Posterior cingulate gyrus (tissue), 11 donors: Measurements from ENCODE around the gene SGSM1.

Source experiments
- DNase-seq, 10 donors: peaks; one replicate each; pipeline versions ENCODE4 v3.0.0 to v3.0.0-alpha.2; 2020 to 2021; ENCODE audit warnings: mixed read lengths in 3 of 10
- intact Hi-C: fragments of 100-400 bp; cut with DNase I; formaldehyde crosslinking; loops from one replicate; pipeline ENCODE4 v1.15.1; 2023

SGSM1 gene

DNA sequence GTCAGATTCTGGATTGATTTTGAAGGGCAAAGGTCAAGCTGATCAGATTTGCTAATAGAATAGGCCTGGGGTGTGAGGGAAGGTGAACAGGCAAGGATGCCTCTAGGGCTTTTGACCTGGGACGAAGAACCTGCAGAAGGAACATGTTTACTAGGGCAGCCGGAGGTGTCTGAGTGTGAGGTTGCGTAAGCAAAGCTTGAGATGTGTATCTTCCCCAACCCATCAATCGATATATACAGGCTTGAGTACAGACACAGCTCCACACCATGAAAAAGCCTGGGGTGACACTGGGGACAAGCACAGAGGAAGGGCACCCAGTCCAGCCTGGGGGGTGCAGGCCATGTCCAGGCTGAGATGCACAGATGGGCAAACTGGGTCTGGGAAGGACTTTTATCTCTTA, 139.4 kb downstream of the SGSM1 start:
- intact Hi-C loops: no loop called here

GRCh38 chr22:24947383-24947782, 141.4 kb downstream of the SGSM1 start:
- no peak for DNase-seq
- intact Hi-C loops: no loop called here

More for the DNA sequence above, 139.4 kb downstream of the SGSM1 start:
- DNase-seq: peak in 1 of 10 donors; percentile 40

GRCh38 chr22:24947881-24948280, 141.9 kb downstream of the SGSM1 start:
- intact Hi-C loops: no loop called here
- peak in 1 of 10 donors; percentile 21 for DNase-seq

DNA sequence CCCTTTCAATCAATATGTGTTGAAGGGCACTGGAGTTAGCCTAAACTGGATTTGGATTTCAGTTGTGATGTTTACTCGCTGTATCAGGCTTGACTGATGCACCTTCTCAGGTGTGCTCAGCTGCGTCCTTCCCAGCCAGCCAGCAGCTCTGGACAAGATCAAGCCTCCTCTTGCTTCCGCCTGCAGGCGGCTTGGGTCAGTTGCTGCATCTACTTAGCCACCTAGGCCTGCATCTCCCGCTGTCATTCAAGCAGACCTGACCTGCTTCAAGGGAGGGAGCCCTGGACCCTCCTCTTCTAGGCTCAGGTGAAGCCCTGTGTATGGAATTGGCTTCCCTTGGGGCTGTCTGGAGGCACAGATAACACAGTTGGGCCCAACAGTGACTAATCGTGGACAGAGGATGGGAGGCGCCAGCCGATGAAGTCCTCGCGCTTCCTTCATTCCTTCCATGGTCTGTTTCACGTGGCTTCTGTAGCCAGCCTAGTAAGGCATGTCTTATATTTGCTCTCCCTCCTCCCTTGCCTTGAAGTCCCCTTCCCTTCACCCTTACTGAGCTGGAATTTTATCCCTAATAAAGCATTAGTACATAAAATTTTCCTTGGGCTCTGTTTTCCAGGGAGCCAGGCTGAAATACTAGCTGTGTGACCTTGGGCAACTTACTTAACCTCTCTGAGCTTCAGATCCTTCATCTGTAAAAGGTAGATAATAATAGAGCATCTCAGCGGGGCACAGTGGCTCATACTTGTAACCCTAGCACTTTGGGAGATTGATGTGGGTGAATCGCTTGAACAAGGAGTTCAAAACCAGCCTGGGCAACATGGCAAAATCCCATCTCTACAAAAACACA, 142.6 kb downstream of the SGSM1 start:
- DNase-seq: peak in 1 of 10 donors; percentile 22
- intact Hi-C loops: no loop called here

- intact Hi-C loops: no loop called here
- DNase-seq: peak in 8 of 10 donors; percentile 23 to 91 (median 48)
Measured at GRCh38 chr22:24950272-24950902, 144.4 kb downstream of the SGSM1 start.

DNA sequence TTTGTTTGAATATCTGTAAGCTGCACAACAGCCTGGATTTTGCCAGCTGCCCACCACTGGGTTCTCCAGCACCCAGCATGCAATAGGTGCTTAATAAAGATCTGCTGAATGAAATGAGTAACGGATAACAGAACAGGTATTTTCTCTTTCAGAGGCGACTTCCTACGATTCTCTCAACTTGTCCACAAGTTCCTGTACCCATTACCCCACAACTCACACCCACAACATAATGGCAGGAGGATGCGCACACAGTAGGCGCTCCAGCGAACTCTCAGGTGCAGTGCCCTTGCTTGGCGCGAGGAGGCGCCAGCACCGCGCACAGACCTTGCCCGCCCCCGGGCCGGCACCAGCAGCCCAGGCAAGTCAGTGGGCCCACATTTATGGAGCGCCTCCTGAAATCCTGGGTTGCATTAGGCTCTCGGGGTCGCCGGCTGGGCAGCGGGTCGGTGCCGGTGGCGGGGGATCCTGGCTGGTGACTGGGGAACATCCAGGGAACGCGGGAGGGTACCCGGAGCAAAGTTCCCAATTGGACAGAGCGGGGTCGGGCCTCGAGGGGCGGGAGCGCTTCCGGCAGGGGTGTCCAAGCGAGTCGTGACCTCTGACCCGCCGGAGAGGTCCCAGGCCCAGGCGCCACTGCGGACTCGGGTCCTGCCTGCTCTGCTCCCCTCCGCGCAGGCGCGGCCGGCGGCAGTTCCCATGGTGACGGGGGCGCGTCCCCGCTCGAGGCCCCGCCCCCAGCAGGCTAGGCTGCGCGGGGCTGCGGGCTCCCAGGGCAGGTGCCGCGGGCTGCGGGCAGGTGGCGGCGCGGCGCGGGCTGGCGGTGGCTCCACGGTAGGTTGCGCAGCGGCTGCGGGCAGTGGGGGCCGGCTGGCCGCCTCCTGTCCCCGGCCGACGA, 146.2 kb downstream of the SGSM1 start, which contains the start of gene KIAA1671:
Gene KIAA1671, plus strand, starts transcription at position 775 of the 895 bp plus-strand sequence. CDS start 75,284 bp downstream, outside the sequence.
- peak; percentile 72 to 98 (median 85) for DNase-seq
- intact Hi-C loops: loop anchor here (1.0 kb wide), 1 partner anchor 96 kb away; no protein-coding TSS in a partner anchor

- DNase-seq: peak in 9 of 10 donors; percentile 16 to 93 (median 58)
- intact Hi-C loops: loop anchor here (1.0 kb wide), 1 partner anchor 95 kb away; no protein-coding TSS in a partner anchor
Measured at GRCh38 chr22:24952837-24953383, 146.9 kb downstream of the SGSM1 start.

DNA sequence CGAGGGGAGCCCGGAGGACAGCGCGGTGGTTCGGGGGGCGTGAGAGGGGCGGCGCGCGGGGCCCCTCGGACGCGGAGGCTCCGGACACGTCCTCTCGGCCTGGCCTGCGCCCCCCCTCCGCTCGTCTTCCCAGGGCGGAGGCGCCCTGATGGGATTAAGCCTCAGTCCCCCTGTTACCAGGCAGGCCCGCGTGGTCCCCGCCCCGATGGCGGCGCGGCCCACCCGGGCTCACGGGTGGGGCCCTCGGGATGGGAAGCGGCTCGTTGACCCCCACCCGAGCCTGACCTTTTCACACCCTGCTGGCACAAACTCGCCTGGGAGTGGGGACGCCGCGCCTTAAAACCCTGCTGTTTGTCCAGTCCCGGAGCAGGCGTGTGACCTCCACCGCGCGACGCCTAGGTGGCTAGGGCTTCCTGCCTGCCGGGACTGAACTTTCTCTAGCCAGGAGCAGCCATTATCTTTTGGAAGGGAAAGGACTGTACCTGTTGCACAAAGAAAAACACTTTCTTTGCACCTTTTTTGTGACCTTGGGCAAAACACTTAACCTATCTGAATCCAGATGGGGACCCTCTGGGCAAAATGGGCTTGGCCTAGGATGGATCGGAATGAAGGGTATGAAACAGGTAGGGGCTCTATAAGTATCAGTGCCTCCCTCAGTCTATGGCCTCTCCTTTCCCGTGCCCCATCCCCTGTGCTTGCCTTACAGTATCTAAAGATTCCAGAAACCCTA, 147.5 kb downstream of the SGSM1 start:
- peak in 2 of 10 donors; percentile 76 to 83 for DNase-seq
- intact Hi-C loops: no loop called here

- peak in 1 of 10 donors; percentile 62 for DNase-seq
- intact Hi-C loops: no loop called here
Measured at GRCh38 chr22:24954114-24954463, 148.1 kb downstream of the SGSM1 start.

- peak in 1 of 10 donors; percentile 56 for DNase-seq
- intact Hi-C loops: no loop called here
Measured at GRCh38 chr22:24954856-24955255, 148.8 kb downstream of the SGSM1 start.

DNA sequence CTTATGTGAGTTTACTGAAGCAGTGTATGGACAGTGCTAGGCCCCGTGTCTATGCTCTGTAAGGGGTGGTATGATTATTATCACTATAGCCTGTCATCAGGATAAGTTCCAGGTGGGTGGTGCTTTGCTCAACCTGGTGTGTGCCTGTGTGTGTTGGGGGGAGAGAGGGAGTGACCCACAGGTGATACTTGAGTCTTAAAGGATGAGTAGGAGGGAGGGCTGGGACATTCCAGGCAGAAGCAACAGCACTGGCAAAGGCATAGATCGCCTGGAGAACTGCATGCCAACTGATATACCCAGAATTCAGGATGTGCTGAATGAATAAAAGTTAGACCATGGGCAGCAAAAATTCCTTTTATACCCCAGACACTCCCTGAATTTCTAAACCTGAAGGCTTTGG, 151.0 kb downstream of the SGSM1 start:
- DNase-seq: peak in 1 of 10 donors; percentile 21
- intact Hi-C loops: no loop called here

- peak in 2 of 10 donors; percentile 5 to 71 for DNase-seq
Measured at GRCh38 chr22:24961217-24961844, 155.3 kb downstream of the SGSM1 start.

DNA sequence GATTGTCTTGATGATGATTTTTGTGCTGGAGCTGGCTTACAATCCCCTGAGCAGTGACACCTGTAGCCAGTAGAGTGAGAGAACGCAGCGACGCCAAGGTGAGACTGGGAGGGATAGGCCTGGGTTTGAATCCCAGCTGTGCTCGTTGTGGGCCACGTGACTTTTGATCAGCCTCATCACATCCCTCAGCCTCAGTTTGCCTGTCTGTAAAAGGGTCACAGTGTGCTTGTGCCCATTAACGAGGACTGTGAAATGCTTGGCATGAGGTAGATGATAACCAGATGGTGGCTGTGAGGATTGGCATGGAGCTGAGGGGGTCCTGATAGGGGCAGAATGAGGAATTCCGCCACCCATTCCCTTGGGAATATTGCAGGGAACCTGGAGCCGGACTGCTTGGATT, 156.1 kb downstream of the SGSM1 start:
- intact Hi-C loops: no loop called here
- peak in 2 of 10 donors; percentile 9 to 37 for DNase-seq

More at GRCh38 chr22:24961217-24961844, 155.3 kb downstream of the SGSM1 start:
- intact Hi-C loops: no loop called here

GRCh38 chr22:24962835-24963234, 156.8 kb downstream of the SGSM1 start:
- peak in 1 of 10 donors; percentile 41 for DNase-seq
- intact Hi-C loops: no loop called here

DNA sequence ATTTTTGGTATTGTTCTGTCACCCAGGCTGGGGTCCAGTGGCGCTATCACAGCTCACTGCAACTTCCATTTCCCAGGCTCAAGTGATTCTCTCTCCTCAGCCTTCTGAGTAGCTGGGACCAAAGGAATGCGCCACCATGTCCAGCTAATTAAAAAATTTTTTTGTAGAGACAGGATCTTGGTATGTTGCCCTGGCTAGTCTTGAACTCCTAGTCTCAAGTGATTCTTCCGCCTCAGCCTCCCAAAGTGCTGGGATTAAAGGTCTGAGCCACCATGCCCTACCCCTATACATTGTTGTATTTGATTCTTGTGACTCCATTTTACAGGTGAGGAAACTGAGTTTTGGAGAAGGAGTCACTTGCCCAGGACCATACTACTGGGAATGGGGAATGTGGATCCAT, 158.4 kb downstream of the SGSM1 start:
- no peak for DNase-seq
- intact Hi-C loops: no loop called here

- intact Hi-C loops: no loop called here
- peak in 1 of 10 donors; percentile 33 for DNase-seq
Measured at GRCh38 chr22:24965822-24966626, 160.0 kb downstream of the SGSM1 start.

DNA sequence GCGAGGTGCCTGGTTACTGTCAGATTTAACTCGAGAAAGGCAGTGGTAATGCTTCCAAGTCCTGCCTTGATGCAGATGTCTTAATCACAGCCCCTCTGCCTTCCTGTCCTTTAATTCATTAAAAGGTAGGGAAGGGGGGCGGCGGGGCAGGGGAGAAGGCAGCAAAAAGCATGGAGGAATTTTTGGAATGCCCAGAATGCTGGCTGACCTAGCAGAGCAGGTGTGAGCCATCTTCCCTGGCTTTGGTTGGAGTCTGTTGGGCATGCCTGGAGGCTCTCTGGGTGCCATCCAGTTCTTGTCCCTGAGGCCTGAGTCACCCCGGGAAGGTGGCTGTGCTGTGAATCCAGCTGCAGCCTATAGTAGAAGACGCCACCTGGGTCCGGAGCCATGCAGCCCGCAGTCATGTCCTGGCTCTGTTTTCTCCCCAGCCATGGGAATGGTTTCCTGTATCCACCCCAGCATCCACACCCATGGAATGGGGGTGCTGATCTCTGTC, 162.1 kb downstream of the SGSM1 start:
- intact Hi-C loops: no loop called here
- peak in 2 of 10 donors; percentile 69 to 79 for DNase-seq
